ENCODE results near the gene AMER2.

AMER2 gene

GRCh38 chr13:25132751-25133390 is 39.2 kb downstream of the AMER2 start:
- no peak overlapping the region for H2BK15ac ChIP-seq (replicated peaks; ENCODE audit: low read depth)
- no peak overlapping the region for H3K27ac ChIP-seq (ENCODE audit: low read depth, low read length)
- no peaks in the 10 kb centered on the region for H3K27me3 ChIP-seq (ENCODE audit: insufficient read depth, low read length, poor library complexity)
- no peak overlapping the region for H3K56ac ChIP-seq (ENCODE audit: low read length)
- no peak overlapping the region for H3K18ac ChIP-seq (ENCODE audit: low read length)
- DNase-seq, result no peak
- H3K79me1 ChIP-seq (ENCODE audit: low read length), result no peaks in the 10 kb centered on the region
- no peak overlapping the region for H4K5ac ChIP-seq (ENCODE audit: low read length)
- H3K4me1 ChIP-seq (ENCODE audit: control insufficient read depth, low read depth, low read length), result peaks cover 5% of the 10 kb centered on the region
- H2BK120ac ChIP-seq (ENCODE audit: low read depth, low read length), result no peak overlapping the region
- H2BK5ac ChIP-seq (ENCODE audit: low read length), result no peak overlapping the region
- no peaks in the 10 kb centered on the region for H3K79me2 ChIP-seq (ENCODE audit: control insufficient read depth, insufficient read depth, low read length)
- no peak overlapping the region for H3K4me2 ChIP-seq (ENCODE audit: low read length)
- no peak overlapping the region for H2AK5ac ChIP-seq (ENCODE audit: low read length)
- H3K9ac ChIP-seq (ENCODE audit: low read length), result no peak overlapping the region
- no peak overlapping the region for H4K8ac ChIP-seq (ENCODE audit: low read depth, low read length)
- H3K23ac ChIP-seq (ENCODE audit: low read length), result no peak overlapping the region
- no peak overlapping the region for H3K4ac ChIP-seq (ENCODE audit: low read depth, low read length)
- no peaks in the 10 kb centered on the region for H3K36me3 ChIP-seq (ENCODE audit: control insufficient read depth, insufficient read depth, low read length)
- H3K4me3 ChIP-seq (ENCODE audit: low read length), result no peak overlapping the region
- no CpG with 5 or more reads among the region's 5 CpGs for WGBS (ENCODE audit: extremely low coverage, insufficient coverage, low lambda C conversion rate)

- Histone ChIP-seq H3K4me2 (ENCODE audit: low read length) (no peak overlapping the region), H3K18ac (ENCODE audit: low read length) (no peak overlapping the region), H2BK15ac (replicated peaks; ENCODE audit: low read depth) (no peak overlapping the region), H3K79me1 (ENCODE audit: low read length) (no peaks in the 10 kb centered on the region), H2AK5ac (ENCODE audit: low read length) (no peak overlapping the region), H3K79me2 (ENCODE audit: control insufficient read depth, insufficient read depth, low read length) (no peaks in the 10 kb centered on the region), H3K9ac (ENCODE audit: low read length) (no peak overlapping the region), H3K27ac (ENCODE audit: low read depth, low read length) (no peak overlapping the region), H3K27me3 (ENCODE audit: insufficient read depth, low read length, poor library complexity) (no peaks in the 10 kb centered on the region), H3K4me3 (ENCODE audit: low read length) (no peak overlapping the region), H2BK5ac (ENCODE audit: low read length) (no peak overlapping the region), H3K4me1 (ENCODE audit: control insufficient read depth, low read depth, low read length) (peaks cover 2% of the 10 kb centered on the region), H3K4ac (ENCODE audit: low read depth, low read length) (no peak overlapping the region), H3K56ac (ENCODE audit: low read length) (no peak overlapping the region), H3K23ac (ENCODE audit: low read length) (no peak overlapping the region), H3K36me3 (ENCODE audit: control insufficient read depth, insufficient read depth, low read length) (no peaks in the 10 kb centered on the region), H4K8ac (ENCODE audit: low read depth, low read length) (no peak overlapping the region), H4K5ac (ENCODE audit: low read length) (no peak overlapping the region), H2BK120ac (ENCODE audit: low read depth, low read length) (no peak overlapping the region)
- no peak for DNase-seq
- WGBS (ENCODE audit: extremely low coverage, insufficient coverage, low lambda C conversion rate), result no CpG with 5 or more reads among the region's 6 CpGs
Measured at GRCh38 chr13:25131881-25132420, 40.1 kb downstream of the AMER2 start.

DNA sequence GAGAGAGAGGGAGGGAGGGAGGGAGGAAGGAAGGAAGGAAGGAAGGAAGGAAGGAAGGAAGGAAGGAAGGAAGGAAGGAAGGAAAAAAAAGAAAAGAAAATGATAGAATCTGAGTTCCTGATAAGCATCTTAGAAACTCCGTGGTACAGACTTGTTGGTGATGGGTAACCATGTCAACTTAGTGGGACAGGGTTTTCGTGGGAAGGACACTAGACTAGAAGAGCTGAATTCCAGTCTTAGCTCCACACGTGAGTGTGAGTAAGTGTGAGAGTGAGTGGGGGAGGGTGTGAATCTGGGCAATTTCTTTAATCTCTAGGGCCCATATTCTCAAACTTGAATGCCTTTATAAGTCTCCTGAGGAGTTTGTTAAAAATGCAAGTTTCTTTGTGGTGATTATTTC is 41.1 kb downstream of the AMER2 start:
- Histone ChIP-seq H2AK5ac (ENCODE audit: low read length) (no peak overlapping the region), H4K8ac (ENCODE audit: low read depth, low read length) (no peak overlapping the region), H3K18ac (ENCODE audit: low read length) (no peak overlapping the region), H3K79me2 (ENCODE audit: control insufficient read depth, insufficient read depth, low read length) (no peaks in the 10 kb centered on the region), H2BK120ac (ENCODE audit: low read depth, low read length) (no peak overlapping the region), H3K27me3 (ENCODE audit: insufficient read depth, low read length, poor library complexity) (no peaks in the 10 kb centered on the region), H3K79me1 (ENCODE audit: low read length) (no peaks in the 10 kb centered on the region), H2BK15ac (replicated peaks; ENCODE audit: low read depth) (no peak overlapping the region), H4K5ac (ENCODE audit: low read length) (peak overlapping the region; percentile 59), H3K23ac (ENCODE audit: low read length) (no peak overlapping the region), H3K4me3 (ENCODE audit: low read length) (no peak overlapping the region), H3K4me2 (ENCODE audit: low read length) (no peak overlapping the region), H3K9ac (ENCODE audit: low read length) (no peak overlapping the region), H3K56ac (ENCODE audit: low read length) (no peak overlapping the region), H3K4me1 (ENCODE audit: control insufficient read depth, low read depth, low read length) (no peaks in the 10 kb centered on the region), H3K4ac (ENCODE audit: low read depth, low read length) (no peak overlapping the region), H3K36me3 (ENCODE audit: control insufficient read depth, insufficient read depth, low read length) (no peaks in the 10 kb centered on the region), H2BK5ac (ENCODE audit: low read length) (no peak overlapping the region), H3K27ac (ENCODE audit: low read depth, low read length) (no peak overlapping the region)
- WGBS (ENCODE audit: extremely low coverage, insufficient coverage, low lambda C conversion rate), result no CpG with 5 or more reads among the region's 3 CpGs
- DNase-seq, result no peak

DNA sequence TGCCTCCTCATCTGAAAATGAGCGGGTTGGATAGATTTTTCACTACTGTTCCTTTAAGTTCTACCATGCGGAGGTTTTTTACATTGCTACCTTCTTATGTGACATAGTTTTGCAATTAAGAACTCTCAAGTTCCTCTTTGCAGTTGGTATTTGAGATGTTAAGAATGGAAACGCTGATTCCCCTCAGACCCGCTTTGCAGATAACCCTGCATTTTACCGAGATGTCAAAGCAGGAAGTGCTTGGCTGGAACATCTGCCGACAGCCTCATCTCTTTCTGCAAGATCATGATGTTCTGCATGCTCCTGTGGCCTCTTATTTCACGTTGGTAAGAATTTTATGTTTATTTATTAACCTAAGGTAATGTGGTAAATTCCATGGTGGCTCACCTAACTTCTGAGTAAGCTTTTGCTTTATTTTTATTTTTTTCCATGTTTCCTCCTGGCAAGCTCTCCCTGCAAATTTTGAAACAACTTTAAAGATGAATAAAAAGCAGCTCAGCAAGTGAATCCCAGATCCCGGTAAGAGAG is 53.6 kb downstream of the AMER2 start:
- H3K18ac ChIP-seq (ENCODE audit: low read length), result no peak overlapping the region
- no peaks in the 10 kb centered on the region for H3K4me1 ChIP-seq (ENCODE audit: control insufficient read depth, low read depth, low read length)
- H3K27ac ChIP-seq (ENCODE audit: low read depth, low read length), result no peak overlapping the region
- H2BK120ac ChIP-seq (ENCODE audit: low read depth, low read length), result no peak overlapping the region
- H2AK5ac ChIP-seq (ENCODE audit: low read length), result no peak overlapping the region
- H3K4me2 ChIP-seq (ENCODE audit: low read length), result no peak overlapping the region
- DNase-seq, result no peak
- no peaks in the 10 kb centered on the region for H3K79me1 ChIP-seq (ENCODE audit: low read length)
- no peak overlapping the region for H3K4me3 ChIP-seq (ENCODE audit: low read length)
- H3K4ac ChIP-seq (ENCODE audit: low read depth, low read length), result no peak overlapping the region
- H3K27me3 ChIP-seq (ENCODE audit: insufficient read depth, low read length, poor library complexity), result no peaks in the 10 kb centered on the region
- H3K23ac ChIP-seq (ENCODE audit: low read length), result no peak overlapping the region
- no peak overlapping the region for H2BK5ac ChIP-seq (ENCODE audit: low read length)
- no peak overlapping the region for H3K9ac ChIP-seq (ENCODE audit: low read length)
- no peak overlapping the region for H3K56ac ChIP-seq (ENCODE audit: low read length)
- no peaks in the 10 kb centered on the region for H3K79me2 ChIP-seq (ENCODE audit: control insufficient read depth, insufficient read depth, low read length)
- no CpG with 5 or more reads among the region's 8 CpGs for WGBS (ENCODE audit: extremely low coverage, insufficient coverage, low lambda C conversion rate)
- H4K5ac ChIP-seq (ENCODE audit: low read length), result no peak overlapping the region
- no peak overlapping the region for H2BK15ac ChIP-seq (replicated peaks; ENCODE audit: low read depth)
- H4K8ac ChIP-seq (ENCODE audit: low read depth, low read length), result no peak overlapping the region
- H3K36me3 ChIP-seq (ENCODE audit: control insufficient read depth, insufficient read depth, low read length), result no peaks in the 10 kb centered on the region

GRCh38 chr13:25117312-25117711 is 54.8 kb downstream of the AMER2 start:
- H3K4ac ChIP-seq (ENCODE audit: low read depth, low read length), result no peak overlapping the region
- no CpG with 5 or more reads among the region's 16 CpGs for WGBS (ENCODE audit: extremely low coverage, insufficient coverage, low lambda C conversion rate)
- H3K4me3 ChIP-seq (ENCODE audit: low read length), result no peak overlapping the region
- no peak overlapping the region for H4K5ac ChIP-seq (ENCODE audit: low read length)
- H2BK120ac ChIP-seq (ENCODE audit: low read depth, low read length), result no peak overlapping the region
- peak overlapping the region; percentile 11 for H3K18ac ChIP-seq (ENCODE audit: low read length)
- H2AK5ac ChIP-seq (ENCODE audit: low read length), result no peak overlapping the region
- no peaks in the 10 kb centered on the region for H3K27me3 ChIP-seq (ENCODE audit: insufficient read depth, low read length, poor library complexity)
- H3K4me2 ChIP-seq (ENCODE audit: low read length), result no peak overlapping the region
- H3K23ac ChIP-seq (ENCODE audit: low read length), result no peak overlapping the region
- H2BK5ac ChIP-seq (ENCODE audit: low read length), result no peak overlapping the region
- no peak overlapping the region for H2BK15ac ChIP-seq (replicated peaks; ENCODE audit: low read depth)
- peak; percentile 22 for DNase-seq
- no peaks in the 10 kb centered on the region for H3K79me1 ChIP-seq (ENCODE audit: low read length)
- H3K4me1 ChIP-seq (ENCODE audit: control insufficient read depth, low read depth, low read length), result no peaks in the 10 kb centered on the region
- H4K8ac ChIP-seq (ENCODE audit: low read depth, low read length), result no peak overlapping the region
- no peak overlapping the region for H3K27ac ChIP-seq (ENCODE audit: low read depth, low read length)
- no peak overlapping the region for H3K9ac ChIP-seq (ENCODE audit: low read length)
- H3K79me2 ChIP-seq (ENCODE audit: control insufficient read depth, insufficient read depth, low read length), result no peaks in the 10 kb centered on the region
- peak overlapping the region; percentile 51 for H3K56ac ChIP-seq (ENCODE audit: low read length)
- H3K36me3 ChIP-seq (ENCODE audit: control insufficient read depth, insufficient read depth, low read length), result no peaks in the 10 kb centered on the region

- H4K5ac ChIP-seq (ENCODE audit: low read length), result no peak overlapping the region
- no CpG with 5 or more reads among the region's 3 CpGs for WGBS (ENCODE audit: extremely low coverage, insufficient coverage, low lambda C conversion rate)
- no peak overlapping the region for H3K4me2 ChIP-seq (ENCODE audit: low read length)
- no peaks in the 10 kb centered on the region for H3K79me1 ChIP-seq (ENCODE audit: low read length)
- H2BK15ac ChIP-seq (replicated peaks; ENCODE audit: low read depth), result no peak overlapping the region
- no peak overlapping the region for H3K23ac ChIP-seq (ENCODE audit: low read length)
- H3K4ac ChIP-seq (ENCODE audit: low read depth, low read length), result no peak overlapping the region
- no peak overlapping the region for H2AK5ac ChIP-seq (ENCODE audit: low read length)
- no peaks in the 10 kb centered on the region for H3K36me3 ChIP-seq (ENCODE audit: control insufficient read depth, insufficient read depth, low read length)
- no peak overlapping the region for H2BK120ac ChIP-seq (ENCODE audit: low read depth, low read length)
- no peaks in the 10 kb centered on the region for H3K79me2 ChIP-seq (ENCODE audit: control insufficient read depth, insufficient read depth, low read length)
- DNase-seq, result peak; percentile 74
- no peak overlapping the region for H3K27ac ChIP-seq (ENCODE audit: low read depth, low read length)
- H4K8ac ChIP-seq (ENCODE audit: low read depth, low read length), result no peak overlapping the region
- H3K18ac ChIP-seq (ENCODE audit: low read length), result no peak overlapping the region
- H3K4me1 ChIP-seq (ENCODE audit: control insufficient read depth, low read depth, low read length), result no peaks in the 10 kb centered on the region
- no peak overlapping the region for H2BK5ac ChIP-seq (ENCODE audit: low read length)
- H3K4me3 ChIP-seq (ENCODE audit: low read length), result no peak overlapping the region
- H3K27me3 ChIP-seq (ENCODE audit: insufficient read depth, low read length, poor library complexity), result no peaks in the 10 kb centered on the region
- H3K56ac ChIP-seq (ENCODE audit: low read length), result no peak overlapping the region
- H3K9ac ChIP-seq (ENCODE audit: low read length), result no peak overlapping the region
Measured at GRCh38 chr13:25116044-25116443, 56.0 kb downstream of the AMER2 start.
